SK-N-MC (cell line): ENCODE results near the gene LIN9.
"Not testable (repeated sequence)": the region's sequence is repeated elsewhere in the genome, so short reads cannot be mapped to it uniquely, and the experiment has no call there.

ENCODE experiments used
- DNase-seq: peaks from one replicate; pipeline ENCODE4 v3.0.0-alpha.2; 2011; ENCODE audit warnings: low read depth, low spot score
- H3K27ac ChIP-seq: fragments of 200-600 bp; sonication (generic); 2 replicates; pipeline ENCODE4 v1.5.1; 2016; ENCODE audit warnings: mixed run types
- H3K36me3 ChIP-seq: fragments of 200-600 bp; sonication (generic); 2 replicates; pipeline ENCODE4 v1.6.1; 2017; ENCODE audit warnings: antibody characterized with exemption, low read length, mixed read lengths; ENCODE audit not compliant: insufficient read depth
- H3K4me3 ChIP-seq: fragments of 200-600 bp; sonication (generic); 2 replicates; pipeline ENCODE4 v1.5.1; 2016
- H3K9ac ChIP-seq: fragments of 200-600 bp; sonication (generic); 2 replicates; pipeline ENCODE4 v1.8.0; 2017; ENCODE audit warnings: mixed run types, mixed read lengths; ENCODE audit not compliant: insufficient read length
- H3K9me3 ChIP-seq: fragments of 200-600 bp; sonication (generic); 2 replicates; pipeline ENCODE4 v1.6.1; 2017; ENCODE audit warnings: low read depth, mild to moderate bottlenecking, antibody characterized with exemption, low read length, moderate library complexity, mixed read lengths
- EZH2 ChIP-seq: fragments of 200-600 bp; sonication (generic); IDR thresholded peaks from one replicate; pipeline ENCODE4 v1.6.1; 2017; ENCODE audit warnings: antibody characterized with exemption
- FOXP2 ChIP-seq: optimal IDR thresholded peaks from 2 replicates; pipeline ENCODE3; 2011; ENCODE audit warnings: mild to moderate bottlenecking, moderate library complexity; ENCODE audit not compliant: insufficient read depth; ENCODE audit errors: extremely low read length, control extremely low read depth
- POLR2AphosphoS5 ChIP-seq: IDR thresholded peaks from 2 replicates; pipeline ENCODE4 v1.6.1; 2012; ENCODE audit warnings: mild to moderate bottlenecking, low read depth, low read length, borderline replicate concordance

LIN9 gene

GRCh38 chr1:226268421-226269124 lies 40.4 kb downstream of the LIN9 start:
- no peak for TF ChIP-seq POLR2AphosphoS5
- TF ChIP-seq FOXP2 = no peak
- TF ChIP-seq EZH2 = no peak
- peaks cover 23% of the 10 kb centered on the region; the same call in 1 of the 2 replicates for H3K36me3 ChIP-seq
- no peak for DNase-seq
- H3K9me3 ChIP-seq = no peaks in the 10 kb centered on the region
- H3K27ac ChIP-seq = peak overlapping the region; percentile 8; the same call in 1 of the 2 replicates
- H3K9ac ChIP-seq = no peak overlapping the region
- no peak overlapping the region for H3K4me3 ChIP-seq

GRCh38 chr1:226261818-226262217 lies 47.1 kb downstream of the LIN9 start:
- peaks cover 62% of the 10 kb centered on the region for H3K36me3 ChIP-seq
- TF ChIP-seq FOXP2 (no peak), POLR2AphosphoS5 (no peak), EZH2 (no peak)
- DNase-seq = no peak
- no peak overlapping the region for H3K27ac ChIP-seq
- H3K4me3 ChIP-seq = no peak overlapping the region
- no peak overlapping the region for H3K9ac ChIP-seq
- peaks cover 7% of the 10 kb centered on the region; the same call in 1 of the 2 replicates for H3K9me3 ChIP-seq

GRCh38 chr1:226255380-226255779 lies 53.6 kb downstream of the LIN9 start:
- Histone ChIP-seq H3K4me3 (no peak overlapping the region), H3K36me3 (peaks cover 17% of the 10 kb centered on the region), H3K9me3 (no peaks in the 10 kb centered on the region), H3K27ac (peak overlapping the region; percentile 35; the same call in 1 of the 2 replicates), H3K9ac (no peak overlapping the region)
- no peak for DNase-seq
- TF ChIP-seq FOXP2 (no peak), POLR2AphosphoS5 (no peak), EZH2 (no peak)

- Histone ChIP-seq H3K9ac (no peak overlapping the region), H3K9me3 (no peaks in the 10 kb centered on the region), H3K4me3 (no peak overlapping the region), H3K36me3 (peaks cover 19% of the 10 kb centered on the region), H3K27ac (no peak overlapping the region)
- DNase-seq = no peak
- TF ChIP-seq POLR2AphosphoS5 = no peak
- no peak for TF ChIP-seq EZH2
- no peak for TF ChIP-seq FOXP2
These were observed 55.0 kb downstream of the LIN9 start for GRCh38 chr1:226253933-226254332.

GRCh38 chr1:226252841-226253240 lies 56.1 kb downstream of the LIN9 start:
- not testable (repeated sequence) for DNase-seq, H3K9me3 ChIP-seq, H3K27ac ChIP-seq, H3K4me3 ChIP-seq, H3K9ac ChIP-seq
- H3K36me3 ChIP-seq = peaks cover 23% of the 10 kb centered on the region

GRCh38 chr1:226250511-226250910 lies 58.5 kb downstream of the LIN9 start:
- Histone ChIP-seq H3K9me3 (no peaks in the 10 kb centered on the region), H3K27ac (no peak overlapping the region), H3K9ac (no peak overlapping the region), H3K36me3 (peaks cover 23% of the 10 kb centered on the region), H3K4me3 (no peak overlapping the region)
- DNase-seq = no peak
- no peak for TF ChIP-seq EZH2
- no peak for TF ChIP-seq FOXP2
- TF ChIP-seq POLR2AphosphoS5 = no peak

GRCh38 chr1:226248796-226249195 lies 60.2 kb downstream of the LIN9 start:
- Histone ChIP-seq H3K9me3 (no peaks in the 10 kb centered on the region), H3K9ac (no peak overlapping the region), H3K36me3 (peaks cover 34% of the 10 kb centered on the region), H3K27ac (0 out of 2 replicates have a peak overlapping the region, but pooled peaks have one; percentile 44), H3K4me3 (no peak overlapping the region)
- no peak for TF ChIP-seq POLR2AphosphoS5
- TF ChIP-seq FOXP2 = no peak
- no peak for TF ChIP-seq EZH2
- no peak for DNase-seq

- Histone ChIP-seq H3K36me3 (peaks cover 34% of the 10 kb centered on the region), H3K27ac (peak overlapping the region; percentile 14; the same call in 1 of the 2 replicates), H3K9ac (no peak overlapping the region), H3K9me3 (no peaks in the 10 kb centered on the region), H3K4me3 (no peak overlapping the region)
- no peak for DNase-seq
- TF ChIP-seq EZH2 (no peak), POLR2AphosphoS5 (no peak), FOXP2 (no peak)
These were observed 60.9 kb downstream of the LIN9 start for GRCh38 chr1:226248091-226248490.

- H3K9ac ChIP-seq = no peak overlapping the region
- no peak overlapping the region for H3K4me3 ChIP-seq
- H3K27ac ChIP-seq = no peak overlapping the region
- no peak for DNase-seq
- no peak for TF ChIP-seq POLR2AphosphoS5
- peaks cover 43% of the 10 kb centered on the region for H3K36me3 ChIP-seq
- no peaks in the 10 kb centered on the region for H3K9me3 ChIP-seq
These were observed 69.5 kb downstream of the LIN9 start for GRCh38 chr1:226239421-226239820.
